Measurements from ENCODE around the gene BMP6. TPM values are rescaled to one million over a fixed set of nuclear protein-coding genes. Genes with fewer than 3 reads are reported as not detected.

Gene BMP6
- polyA plus RNA-seq, 1 donor from 2014 or later, result 2.4 TPM

DNA sequence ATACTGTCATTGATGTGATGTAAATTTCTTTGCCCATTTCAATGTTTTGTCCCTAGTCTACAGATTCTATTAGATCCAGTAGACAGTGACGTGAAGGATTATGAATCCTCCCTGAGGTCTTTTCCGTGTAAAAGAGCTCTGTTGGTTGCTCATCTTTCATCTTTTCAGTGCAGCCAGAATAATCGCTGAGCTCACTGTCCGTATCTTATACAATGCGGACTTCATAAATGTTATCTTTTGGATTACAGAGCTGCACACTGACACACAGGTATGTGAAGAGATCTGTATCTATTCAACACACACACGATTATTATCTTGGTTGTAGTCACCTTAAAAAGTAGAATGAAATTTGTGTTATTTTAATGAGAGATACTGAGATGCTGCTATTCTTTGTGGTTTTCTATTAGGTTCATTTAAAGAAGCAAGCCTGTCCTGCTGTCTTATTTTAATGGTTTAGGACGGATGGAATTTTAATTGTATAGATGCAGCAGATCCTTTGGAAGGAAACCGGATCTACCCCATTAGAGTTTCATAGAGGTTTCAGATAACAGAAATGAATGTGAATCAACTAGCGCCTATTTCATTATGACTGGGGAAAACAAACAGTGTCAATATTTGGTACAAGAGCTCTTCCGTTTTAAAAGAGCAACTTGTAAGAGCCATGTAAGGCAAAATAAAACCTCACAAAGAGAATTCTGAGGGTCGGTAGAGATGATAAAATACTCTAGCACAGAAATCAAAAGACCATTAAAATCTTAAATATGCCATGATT, 79.4 kb downstream of the BMP6 start:
- Histone ChIP-seq H3K79me2 (replicated peaks; ENCODE audit: insufficient read depth, low read length) (no peaks in the 10 kb centered on the region), H3F3A (ENCODE audit: insufficient read depth, low read length, poor library complexity, severe bottlenecking) (no peaks in the 10 kb centered on the region), H3K27me3 (ENCODE audit: insufficient read depth, low read depth, low read length) (no peaks in the 10 kb centered on the region), H3K27ac (ENCODE audit: low read length) (no peak overlapping the region), H3K9me2 (ENCODE audit: insufficient read depth, low read length) (no peaks in the 10 kb centered on the region), H3K36me3 (ENCODE audit: insufficient read depth, low read length) (no peaks in the 10 kb centered on the region), H3K4me2 (ENCODE audit: low read length) (no peak overlapping the region), H4K20me1 (ENCODE audit: insufficient read depth) (no peaks in the 10 kb centered on the region), H3K9ac (ENCODE audit: low read length) (no peak overlapping the region), H3K4me3 (ENCODE audit: low read length) (no peak overlapping the region), H2AFZ (ENCODE audit: low read depth, low read length) (no peak overlapping the region), H3K9me3 (ENCODE audit: low read length) (no peaks in the 10 kb centered on the region)
- TF ChIP-seq TAF1 (IDR thresholded peaks at IDR 0.05; ENCODE audit: low read depth) (no peak), SMC3 (conservative IDR thresholded peaks at IDR 0.05; ENCODE audit: poor library complexity) (no peak), MXI1 (conservative IDR thresholded peaks at IDR 0.05; ENCODE audit: poor library complexity, severe bottlenecking) (no peak), RAD21 (conservative IDR thresholded peaks at IDR 0.05) (no peak), POLR2AphosphoS5 (IDR thresholded peaks at IDR 0.05) (no peak), EZH2 (IDR thresholded peaks at IDR 0.05; ENCODE audit: borderline replicate concordance, insufficient read depth, low read length, poor library complexity, severe bottlenecking) (no peak), REST (IDR thresholded peaks at IDR 0.05; ENCODE audit: borderline replicate concordance) (no peak), EP300 (conservative IDR thresholded peaks at IDR 0.05; ENCODE audit: poor library complexity, severe bottlenecking) (no peak)
- TF ChIP-seq, protein P1, sequence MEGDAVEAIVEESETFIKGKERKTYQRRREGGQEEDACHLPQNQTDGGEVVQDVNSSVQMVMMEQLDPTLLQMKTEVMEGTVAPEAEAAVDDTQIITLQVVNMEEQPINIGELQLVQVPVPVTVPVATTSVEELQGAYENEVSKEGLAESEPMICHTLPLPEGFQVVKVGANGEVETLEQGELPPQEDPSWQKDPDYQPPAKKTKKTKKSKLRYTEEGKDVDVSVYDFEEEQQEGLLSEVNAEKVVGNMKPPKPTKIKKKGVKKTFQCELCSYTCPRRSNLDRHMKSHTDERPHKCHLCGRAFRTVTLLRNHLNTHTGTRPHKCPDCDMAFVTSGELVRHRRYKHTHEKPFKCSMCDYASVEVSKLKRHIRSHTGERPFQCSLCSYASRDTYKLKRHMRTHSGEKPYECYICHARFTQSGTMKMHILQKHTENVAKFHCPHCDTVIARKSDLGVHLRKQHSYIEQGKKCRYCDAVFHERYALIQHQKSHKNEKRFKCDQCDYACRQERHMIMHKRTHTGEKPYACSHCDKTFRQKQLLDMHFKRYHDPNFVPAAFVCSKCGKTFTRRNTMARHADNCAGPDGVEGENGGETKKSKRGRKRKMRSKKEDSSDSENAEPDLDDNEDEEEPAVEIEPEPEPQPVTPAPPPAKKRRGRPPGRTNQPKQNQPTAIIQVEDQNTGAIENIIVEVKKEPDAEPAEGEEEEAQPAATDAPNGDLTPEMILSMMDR (IDR thresholded peaks at IDR 0.05; ENCODE audit: poor library complexity, severe bottlenecking), result no peak

DNA sequence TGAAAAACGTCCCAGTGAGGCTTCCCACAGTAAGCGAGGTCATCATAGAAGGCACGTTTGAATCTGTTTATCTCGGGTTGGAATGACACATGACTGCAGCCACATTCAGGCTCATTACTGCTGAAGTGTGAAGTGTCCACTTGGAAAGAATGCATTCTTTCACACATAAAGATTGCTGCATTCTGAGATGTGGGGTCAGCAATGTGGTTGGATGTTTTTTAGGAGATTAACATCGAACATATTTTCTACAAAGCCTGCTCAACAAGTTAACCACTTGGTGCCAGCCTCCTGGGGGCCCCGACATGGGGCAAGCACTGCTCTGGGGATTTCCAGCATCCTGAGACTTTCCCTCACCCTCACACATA, 79.9 kb downstream of the BMP6 start:
- H3K9me3 ChIP-seq (ENCODE audit: low read length), result no peaks in the 10 kb centered on the region
- TF ChIP-seq, protein P1 (IDR thresholded peaks at IDR 0.05; ENCODE audit: poor library complexity, severe bottlenecking), result no peak
- TF ChIP-seq SMC3 (conservative IDR thresholded peaks at IDR 0.05; ENCODE audit: poor library complexity) (no peak), REST (IDR thresholded peaks at IDR 0.05; ENCODE audit: borderline replicate concordance) (no peak), EZH2 (IDR thresholded peaks at IDR 0.05; ENCODE audit: borderline replicate concordance, insufficient read depth, low read length, poor library complexity, severe bottlenecking) (no peak), TAF1 (IDR thresholded peaks at IDR 0.05; ENCODE audit: low read depth) (no peak), EP300 (conservative IDR thresholded peaks at IDR 0.05; ENCODE audit: poor library complexity, severe bottlenecking) (no peak), POLR2AphosphoS5 (IDR thresholded peaks at IDR 0.05) (no peak), MXI1 (conservative IDR thresholded peaks at IDR 0.05; ENCODE audit: poor library complexity, severe bottlenecking) (no peak)
- no peaks in the 10 kb centered on the region for H3K27me3 ChIP-seq (ENCODE audit: insufficient read depth, low read depth, low read length)
- H3K9me2 ChIP-seq (ENCODE audit: insufficient read depth, low read length), result no peaks in the 10 kb centered on the region
- H3K4me2 ChIP-seq (ENCODE audit: low read length), result no peak overlapping the region
- H3K36me3 ChIP-seq (ENCODE audit: insufficient read depth, low read length), result no peaks in the 10 kb centered on the region
- H3K9ac ChIP-seq (ENCODE audit: low read length), result no peak overlapping the region
- no peak overlapping the region for H3K4me3 ChIP-seq (ENCODE audit: low read length)
- no peaks in the 10 kb centered on the region for H4K20me1 ChIP-seq (ENCODE audit: insufficient read depth)
- H3F3A ChIP-seq (ENCODE audit: insufficient read depth, low read length, poor library complexity, severe bottlenecking), result no peaks in the 10 kb centered on the region
- no peaks in the 10 kb centered on the region for H3K79me2 ChIP-seq (replicated peaks; ENCODE audit: insufficient read depth, low read length)
- H3K27ac ChIP-seq (ENCODE audit: low read length), result no peak overlapping the region
- no peak overlapping the region for H2AFZ ChIP-seq (ENCODE audit: low read depth, low read length)

Measured in neural cell (in vitro differentiated cells).